HG02943 (cell line): ENCODE data around the gene LSP1.

Experiments
- ATAC-seq: cut with Tn5 transposase; IDR thresholded peaks from one replicate; pipeline ENCODE4 v1.9.1; 2021; ENCODE audit warnings: mild to moderate bottlenecking, low read depth, moderate library complexity; ENCODE audit not compliant: unreplicated experiment

LSP1 gene

DNA sequence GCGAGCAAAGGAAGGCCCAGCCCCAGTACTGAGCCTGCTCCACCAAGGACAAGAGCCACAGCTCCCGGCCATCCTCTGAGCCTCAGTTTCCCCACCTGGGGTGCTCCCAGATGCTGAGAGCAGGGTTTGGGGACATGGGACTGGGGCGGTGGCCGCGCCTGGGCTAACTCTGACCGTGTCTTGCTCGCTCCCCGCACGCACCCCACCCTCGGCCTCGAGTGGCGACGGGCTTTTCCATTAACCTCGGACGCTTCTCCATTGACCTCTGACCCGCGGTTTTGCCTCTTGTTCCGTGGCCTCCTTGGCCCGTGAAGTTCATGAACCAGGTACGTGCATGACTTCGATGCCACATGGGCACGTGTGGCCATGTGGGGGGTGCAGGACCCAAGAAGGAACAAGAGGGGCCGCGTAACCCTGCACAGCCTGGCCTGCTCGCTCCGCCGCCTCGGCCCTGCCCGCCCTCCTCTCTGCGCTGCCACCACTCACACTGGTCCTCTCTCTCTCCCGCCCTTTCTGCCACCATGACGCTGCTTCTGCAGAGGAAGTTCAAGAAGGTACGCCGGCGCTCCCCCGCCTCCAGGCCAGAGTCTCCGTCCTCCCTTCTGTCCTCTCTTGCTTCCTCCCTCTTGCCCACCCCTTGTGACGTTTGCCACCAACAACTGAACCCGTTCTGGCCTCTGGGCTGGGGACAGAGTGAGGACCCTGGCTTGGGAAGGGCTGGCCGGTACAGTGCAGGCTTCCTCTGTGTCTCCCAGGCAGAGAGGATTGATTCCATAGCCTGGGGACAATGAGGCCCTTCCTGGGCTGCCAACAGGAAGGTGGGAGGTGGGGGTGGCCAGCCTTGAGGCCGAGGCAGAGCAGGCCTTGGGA is 73.5 kb downstream of the LSP1 start:
- no peak for ATAC-seq

DNA sequence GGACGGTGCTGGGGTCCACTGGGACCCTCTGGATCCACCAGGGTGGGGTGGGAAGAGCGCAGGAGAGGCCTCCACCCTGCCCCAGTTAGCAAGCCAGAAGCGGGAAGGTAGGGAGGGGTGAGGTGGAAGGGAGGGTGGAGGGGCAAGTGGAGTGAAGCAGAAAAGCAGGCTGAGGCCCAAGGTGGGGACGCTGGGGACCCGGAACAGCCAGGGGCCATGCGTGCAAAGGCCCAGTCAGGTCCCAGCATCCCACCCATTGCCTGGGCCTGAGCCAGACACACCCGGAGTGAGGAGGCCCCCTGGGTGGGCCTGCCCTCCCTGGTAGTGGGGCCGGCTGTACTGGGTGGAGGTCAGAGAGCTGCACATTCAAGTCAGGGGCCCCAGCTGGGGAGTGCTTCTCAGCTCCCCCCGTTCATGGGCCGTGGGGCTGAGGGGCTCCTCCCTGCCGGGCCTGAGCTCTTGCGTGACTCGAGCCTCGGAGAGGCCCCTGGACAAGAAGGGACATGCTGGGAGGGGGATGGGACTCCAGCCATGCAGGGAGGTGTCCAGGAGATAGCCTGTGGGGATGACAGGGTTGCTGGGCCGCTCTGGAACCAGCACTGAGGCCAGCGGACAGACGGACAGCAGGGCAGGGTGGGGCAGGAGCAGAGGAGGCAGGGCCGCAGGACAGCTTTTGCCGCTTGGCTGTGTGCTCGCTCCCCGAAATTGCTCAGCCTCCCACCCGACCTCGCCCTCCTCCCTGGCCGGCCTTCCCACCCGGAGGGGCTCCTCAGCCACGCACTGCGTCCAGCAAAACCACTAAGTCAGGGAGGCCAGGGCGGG is 74.4 kb downstream of the LSP1 start:
- no peak for ATAC-seq

DNA sequence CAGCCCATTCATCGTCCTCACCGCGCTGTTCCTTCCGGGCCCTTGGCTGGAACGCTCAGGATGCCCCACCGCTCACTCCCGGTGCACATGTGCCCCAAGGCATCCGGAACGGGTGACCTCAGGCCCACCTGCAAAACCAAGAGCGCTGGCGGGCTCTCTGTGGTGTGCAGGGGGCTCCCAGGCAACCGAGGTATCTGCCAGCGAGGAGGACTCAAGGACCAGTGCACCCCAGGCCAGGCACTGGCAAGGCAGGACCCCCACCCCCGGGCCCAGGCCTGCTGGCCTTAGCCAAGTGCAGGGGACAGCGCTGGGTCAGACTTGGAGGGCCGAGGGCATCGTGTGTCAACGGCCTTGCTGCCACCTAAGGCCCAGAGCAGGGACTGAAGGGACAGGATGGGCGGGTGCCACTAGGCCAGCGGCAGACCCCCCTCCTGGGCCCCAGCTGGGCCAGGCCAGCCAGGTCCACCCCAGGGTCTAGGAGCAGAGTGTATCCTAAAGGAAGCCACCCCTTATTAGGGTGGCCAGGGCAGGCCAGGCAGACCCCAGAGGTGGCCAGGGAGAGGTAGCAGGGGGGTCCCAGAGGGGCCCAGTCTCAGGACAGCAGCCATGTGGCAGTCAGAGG is 75.1 kb downstream of the LSP1 start:
- no peak for ATAC-seq

DNA sequence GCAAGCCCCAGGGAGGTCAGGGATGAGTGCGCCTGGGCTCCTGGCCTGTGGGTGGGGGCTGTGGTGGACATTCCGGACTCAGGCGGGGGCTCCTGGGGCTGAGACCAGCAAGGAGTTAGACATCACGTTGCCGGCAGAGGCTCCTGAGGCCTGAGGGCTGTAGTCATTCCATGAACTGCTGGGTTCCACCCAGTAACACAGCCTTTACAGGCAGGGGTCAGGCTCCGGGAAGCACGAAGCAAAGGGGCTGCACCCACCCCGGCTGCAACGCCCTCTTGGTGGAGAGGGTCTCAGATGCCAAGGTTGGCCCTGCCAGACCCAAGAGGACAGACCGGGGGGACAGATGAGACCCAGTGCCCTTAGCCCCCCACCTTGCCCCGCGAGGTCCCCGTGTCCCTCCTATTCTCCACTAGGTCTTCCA is 75.6 kb downstream of the LSP1 start:
- no peak for ATAC-seq

DNA sequence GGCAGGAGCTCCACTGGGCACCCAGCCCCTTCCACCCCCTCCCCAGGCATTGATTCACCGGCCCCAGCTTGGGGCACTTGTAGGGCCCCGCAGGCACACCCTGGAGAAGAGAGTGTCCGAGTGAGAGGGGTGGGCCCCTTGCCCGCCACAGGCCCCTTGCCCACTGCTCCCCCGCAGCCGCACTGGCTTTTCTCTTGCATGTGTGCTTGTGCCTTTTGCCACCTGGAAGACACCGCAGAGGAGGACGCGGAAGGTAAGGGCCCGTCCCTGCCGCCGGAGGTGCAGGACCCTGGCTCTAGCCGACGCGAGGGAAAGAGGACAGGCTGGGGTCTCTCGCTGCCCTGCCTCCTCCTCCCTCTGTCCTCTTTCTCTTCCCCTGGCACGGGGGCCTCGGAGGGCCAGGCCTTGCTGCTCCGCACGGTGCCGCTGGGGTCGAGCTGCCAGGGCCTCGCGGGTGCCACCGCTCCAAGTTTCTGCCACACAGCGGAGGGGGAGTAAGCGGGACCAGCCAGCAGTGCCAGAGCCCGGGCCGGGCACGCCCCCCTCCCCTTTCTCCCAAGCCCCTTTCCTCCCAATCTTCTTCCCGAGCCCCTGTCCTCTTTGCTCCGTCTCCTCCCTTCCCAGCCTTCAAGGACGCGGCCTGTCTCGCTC is 76.1 kb downstream of the LSP1 start:
- no peak for ATAC-seq

DNA sequence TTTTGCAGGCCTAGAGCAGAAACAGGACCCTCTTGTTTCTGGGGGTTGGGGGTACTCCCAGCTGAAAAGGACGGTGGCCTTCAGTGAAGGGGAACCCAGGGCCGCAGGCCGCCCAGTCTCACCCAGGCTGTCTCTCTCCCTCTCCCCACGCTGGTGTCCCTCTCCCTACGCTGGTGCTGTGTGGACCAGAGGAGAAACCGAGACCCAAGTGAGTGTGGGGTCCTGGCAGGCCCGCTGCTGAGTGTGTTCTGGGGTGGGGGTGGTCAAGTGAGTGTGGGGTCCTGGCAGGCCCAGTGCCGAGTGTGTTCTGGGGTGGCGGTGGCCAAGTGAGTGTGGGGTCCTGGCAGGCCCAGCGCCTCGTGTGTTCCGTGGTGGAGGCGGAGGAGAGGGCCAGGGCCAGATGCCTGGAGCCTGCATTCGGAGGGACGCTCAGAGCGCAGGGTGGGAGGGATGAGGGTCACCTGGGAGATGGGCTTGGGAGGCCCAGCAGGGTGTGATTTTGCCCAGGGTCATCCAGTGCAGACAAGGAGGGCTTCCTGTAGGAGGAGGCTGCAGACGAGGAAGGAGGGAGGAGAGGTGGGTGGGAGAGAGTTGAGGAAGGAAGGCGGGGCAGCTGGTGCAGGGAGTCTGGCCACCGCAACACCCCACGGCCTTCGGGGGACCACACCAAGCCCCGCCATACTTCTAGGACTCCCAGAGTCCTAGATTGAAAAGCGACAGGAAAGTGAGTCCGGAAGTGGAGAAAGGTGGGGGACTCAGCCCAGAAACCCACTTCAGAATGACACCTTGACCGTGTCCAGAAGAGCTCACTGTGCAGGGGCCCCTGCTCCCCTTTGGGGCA is 77.0 kb downstream of the LSP1 start:
- no peak for ATAC-seq

DNA sequence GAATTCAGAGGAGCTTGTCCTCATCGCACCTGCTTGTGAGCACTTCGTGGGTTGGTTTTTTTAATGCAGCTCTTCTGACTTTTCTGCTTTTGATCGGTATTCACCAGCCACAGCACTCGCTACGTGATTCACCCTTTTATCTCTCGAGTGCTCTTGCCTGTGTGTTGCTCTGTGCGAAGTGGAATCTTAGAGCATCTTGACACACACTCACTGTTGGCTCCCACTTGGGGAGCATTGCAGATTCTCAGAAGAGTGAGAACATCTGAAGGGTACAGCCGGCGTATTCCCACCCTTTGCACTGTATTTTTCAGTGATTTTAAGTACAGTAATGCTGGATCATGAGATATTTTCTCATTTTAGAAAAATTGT is 77.6 kb downstream of the LSP1 start:
- no peak for ATAC-seq

DNA sequence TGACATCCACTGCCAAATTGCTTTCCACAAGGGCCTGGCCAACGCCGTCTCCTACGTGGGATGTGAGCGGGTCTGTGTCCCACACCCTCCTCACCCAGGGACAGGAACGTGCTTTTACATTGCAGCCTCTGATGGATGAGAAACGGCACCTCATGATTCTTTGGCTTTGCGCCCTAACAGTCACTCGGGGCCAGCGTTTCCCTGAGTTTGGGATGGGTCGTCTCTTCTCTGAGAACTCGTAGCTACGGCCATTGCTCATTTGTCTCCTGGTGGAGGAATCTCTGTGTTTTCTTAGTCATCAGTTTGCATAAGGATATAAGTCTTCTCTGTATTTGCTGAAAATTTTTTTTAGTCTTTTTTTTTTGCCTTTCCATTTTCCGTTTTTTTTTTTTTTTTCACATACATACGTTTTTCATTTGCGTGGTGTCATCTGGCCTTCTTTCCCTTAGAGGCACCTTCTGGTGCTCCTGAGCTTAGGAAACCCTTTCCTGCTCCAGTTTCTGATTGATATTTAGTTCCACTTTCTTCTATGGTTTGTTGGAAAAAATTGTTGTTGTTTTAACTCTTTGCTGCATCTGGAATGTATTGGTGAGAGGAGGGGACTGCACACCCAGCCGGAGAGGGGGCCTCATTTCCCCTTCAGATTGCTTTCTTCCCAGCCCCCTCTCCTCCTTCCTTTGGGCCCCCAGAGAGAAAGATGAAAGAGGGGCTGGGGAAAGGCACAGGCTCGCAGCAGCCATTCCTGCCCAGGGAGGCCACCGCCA is 78.6 kb downstream of the LSP1 start:
- ATAC-seq: no peak

DNA sequence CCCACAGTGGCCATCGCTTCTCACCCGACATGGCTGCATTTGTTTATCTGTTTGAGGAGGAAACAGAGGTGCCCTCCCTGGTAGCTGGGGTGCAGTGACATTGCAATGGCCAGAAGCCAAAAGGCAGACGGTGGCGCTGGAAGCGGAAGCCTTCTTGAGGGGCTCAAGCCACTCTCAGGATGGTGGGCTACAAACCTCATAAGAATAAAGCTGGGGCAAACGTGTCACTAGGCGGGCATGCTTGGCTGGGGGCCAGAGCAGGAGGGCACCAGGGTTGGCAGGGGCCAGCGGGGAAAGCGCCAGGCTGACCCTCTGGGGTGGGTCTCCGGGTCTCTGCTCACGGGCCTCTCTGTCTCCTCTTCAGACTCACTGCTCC is 79.2 kb downstream of the LSP1 start:
- ATAC-seq: no peak

DNA sequence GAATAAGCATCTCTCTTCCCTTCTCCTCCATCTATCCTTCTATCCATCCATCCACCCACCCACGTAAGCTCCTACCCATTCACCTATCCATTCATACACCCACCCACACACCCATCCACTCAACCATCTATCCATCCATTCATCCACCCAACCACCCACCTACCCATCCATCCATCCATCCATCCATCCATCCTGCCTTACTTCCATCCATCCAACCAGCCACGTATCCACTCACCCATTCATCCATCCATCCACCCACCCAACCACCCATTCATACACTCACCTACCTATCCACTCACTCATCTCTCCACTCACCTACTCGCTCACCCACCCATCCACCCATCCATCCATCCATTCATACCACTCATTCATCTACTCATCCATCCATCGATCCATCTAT is 79.8 kb downstream of the LSP1 start:
- no peak for ATAC-seq

DNA sequence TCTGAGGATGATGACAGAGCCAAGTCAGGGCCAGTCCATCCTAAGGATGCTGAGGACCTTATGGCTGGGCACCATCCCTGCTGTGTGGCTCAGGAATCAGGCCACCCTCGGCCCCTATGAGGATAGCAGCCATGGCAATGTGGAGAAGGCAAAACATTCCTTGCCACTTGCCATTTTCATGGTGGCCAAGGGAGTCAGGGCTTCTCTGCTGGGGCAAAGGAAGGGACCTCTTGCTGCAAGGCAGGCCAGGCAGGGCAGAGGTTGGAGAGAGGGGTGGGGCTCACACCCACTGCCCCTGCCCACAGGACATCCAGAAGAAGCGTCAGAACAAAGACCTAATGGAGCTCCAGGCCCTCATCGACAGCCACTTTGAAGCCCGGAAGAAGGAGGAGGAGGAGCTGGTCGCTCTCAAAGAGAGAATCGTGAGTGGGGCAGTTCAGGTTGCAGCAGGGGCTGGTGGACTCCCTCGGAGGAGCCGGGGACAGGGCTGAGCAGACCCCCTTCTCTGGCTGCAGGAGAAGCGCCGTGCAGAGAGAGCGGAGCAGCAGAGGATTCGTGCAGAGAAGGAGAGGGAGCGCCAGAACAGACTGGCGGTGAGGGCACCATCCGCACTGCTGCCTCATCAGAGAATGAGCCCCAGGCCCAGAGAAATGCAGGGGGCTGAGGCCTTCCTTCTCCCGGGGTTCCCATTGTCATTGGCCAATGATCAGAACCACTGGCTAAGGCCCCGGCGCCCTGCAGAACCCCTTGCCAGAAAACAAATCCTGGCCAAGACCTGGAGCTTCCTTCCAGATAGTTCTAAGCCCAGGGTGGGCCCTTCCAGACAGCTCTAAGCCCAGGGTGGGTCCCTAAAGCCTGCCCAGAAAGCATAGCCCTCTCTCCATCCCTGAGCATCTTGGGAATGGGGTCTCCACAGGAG is 80.8 kb downstream of the LSP1 start:
- no peak for ATAC-seq

DNA sequence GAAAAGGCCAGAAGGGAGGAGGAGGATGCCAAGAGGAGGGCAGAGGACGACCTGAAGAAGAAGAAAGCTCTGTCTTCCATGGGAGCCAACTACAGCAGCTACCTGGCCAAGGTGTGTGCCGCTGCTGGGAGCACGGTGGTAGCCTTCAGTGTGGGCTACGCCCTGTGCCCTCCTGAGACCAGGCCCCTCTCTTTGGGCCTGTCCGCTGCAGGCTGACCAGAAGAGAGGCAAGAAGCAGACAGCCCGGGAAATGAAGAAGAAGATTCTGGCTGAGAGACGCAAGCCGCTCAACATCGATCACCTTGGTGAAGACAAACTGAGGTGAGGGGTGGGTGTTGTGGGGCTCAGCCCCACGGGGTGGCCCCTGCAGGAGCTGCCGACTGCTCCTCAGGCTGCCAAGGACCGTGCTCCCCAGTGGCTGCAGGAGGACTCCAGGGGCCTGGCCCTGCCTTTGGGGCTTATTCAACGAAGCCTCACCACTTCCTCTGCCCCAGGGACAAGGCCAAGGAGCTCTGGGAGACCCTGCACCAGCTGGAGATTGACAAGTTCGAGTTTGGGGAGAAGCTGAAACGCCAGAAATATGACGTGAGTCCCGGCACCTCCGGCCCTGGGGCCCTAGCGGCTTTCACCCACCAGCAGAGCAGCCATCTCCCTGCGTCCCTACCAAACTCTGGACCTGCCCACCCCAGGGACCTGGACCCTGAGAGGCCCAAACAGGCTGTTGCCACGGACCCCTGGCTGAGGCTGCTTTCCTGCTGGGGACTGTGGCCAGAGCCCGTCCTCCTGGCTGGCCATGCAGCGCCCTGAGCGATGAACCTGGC is 81.7 kb downstream of the LSP1 start:
- no peak for ATAC-seq

DNA sequence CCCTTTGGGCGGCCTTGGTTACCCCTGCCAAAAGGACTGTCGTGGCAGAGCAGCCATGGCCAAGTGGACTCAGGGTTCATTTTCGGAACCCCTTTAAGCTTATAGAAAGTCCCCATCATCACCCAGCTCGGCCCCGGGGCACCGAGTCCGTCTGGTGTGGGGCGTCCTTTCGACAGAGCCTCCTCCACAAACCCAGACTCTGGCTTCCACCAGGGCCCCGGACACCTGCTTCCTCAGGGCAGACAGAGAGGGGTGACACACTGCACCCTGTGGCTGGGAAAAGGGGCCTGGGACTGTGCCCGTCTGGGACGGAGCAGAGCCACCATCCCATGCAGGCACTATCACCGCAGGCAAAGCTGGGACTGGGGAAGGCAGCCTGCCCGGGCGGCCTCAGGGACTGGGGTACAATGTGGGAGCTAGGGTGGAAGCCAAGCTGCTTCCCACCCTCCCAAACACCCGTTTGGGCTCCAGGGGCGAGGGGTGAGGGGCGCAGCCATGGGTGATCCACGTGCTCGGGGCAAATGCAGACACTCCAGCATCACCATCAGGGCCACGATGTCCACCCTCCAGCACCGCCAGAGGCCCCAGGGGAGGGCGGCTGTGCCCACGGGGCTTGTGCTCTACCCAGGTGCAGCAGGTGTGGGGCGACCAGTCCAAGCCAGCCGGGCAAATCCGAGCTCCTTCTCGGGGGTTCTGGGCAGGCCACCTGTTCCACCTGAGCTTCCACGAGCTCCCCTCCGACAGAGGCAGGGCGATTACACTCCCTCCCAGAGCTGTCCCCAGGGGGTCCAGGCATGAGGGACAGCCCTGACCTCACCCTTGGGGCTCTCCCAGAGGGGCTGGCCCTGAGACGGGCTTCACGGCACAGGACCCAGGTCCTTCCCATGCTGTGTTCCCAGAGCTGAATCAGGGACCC is 82.5 kb downstream of the LSP1 start:
- no peak for ATAC-seq

DNA sequence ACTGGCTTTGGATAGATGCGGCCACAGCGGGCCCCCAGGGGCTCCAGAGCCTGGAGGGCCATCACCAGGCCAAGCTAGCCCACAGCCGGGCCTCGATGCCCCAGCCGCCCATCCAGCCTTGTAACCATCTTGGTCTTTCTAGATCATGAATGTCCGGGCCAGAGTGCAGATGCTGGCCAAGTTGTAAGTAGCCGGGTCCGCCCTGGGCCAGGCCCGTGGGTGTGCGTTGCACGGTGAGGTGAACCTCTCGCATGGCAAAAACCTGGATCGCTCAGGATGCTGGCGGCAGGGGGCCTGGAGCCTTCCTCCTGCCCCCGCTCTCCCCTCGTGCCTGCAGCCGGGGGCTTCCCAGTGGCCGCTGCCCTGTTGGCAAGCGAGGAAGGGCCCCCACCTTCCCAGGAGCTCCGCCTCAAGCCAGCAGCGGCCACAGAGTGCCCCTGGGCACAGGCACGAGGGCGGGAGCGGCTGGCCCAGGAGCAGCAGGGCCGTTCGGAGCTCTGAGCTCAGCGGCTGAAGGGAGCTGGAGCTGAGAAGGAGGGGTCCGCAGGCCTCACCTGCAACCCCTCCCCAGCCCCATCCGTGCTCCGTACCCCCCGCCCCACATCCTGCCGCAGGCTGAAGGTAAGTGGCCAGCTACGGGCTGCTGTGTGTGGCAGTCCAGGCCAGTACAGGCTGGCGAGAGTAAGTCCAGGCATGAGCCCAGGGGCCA is 83.3 kb downstream of the LSP1 start:
- ATAC-seq: no peak

DNA sequence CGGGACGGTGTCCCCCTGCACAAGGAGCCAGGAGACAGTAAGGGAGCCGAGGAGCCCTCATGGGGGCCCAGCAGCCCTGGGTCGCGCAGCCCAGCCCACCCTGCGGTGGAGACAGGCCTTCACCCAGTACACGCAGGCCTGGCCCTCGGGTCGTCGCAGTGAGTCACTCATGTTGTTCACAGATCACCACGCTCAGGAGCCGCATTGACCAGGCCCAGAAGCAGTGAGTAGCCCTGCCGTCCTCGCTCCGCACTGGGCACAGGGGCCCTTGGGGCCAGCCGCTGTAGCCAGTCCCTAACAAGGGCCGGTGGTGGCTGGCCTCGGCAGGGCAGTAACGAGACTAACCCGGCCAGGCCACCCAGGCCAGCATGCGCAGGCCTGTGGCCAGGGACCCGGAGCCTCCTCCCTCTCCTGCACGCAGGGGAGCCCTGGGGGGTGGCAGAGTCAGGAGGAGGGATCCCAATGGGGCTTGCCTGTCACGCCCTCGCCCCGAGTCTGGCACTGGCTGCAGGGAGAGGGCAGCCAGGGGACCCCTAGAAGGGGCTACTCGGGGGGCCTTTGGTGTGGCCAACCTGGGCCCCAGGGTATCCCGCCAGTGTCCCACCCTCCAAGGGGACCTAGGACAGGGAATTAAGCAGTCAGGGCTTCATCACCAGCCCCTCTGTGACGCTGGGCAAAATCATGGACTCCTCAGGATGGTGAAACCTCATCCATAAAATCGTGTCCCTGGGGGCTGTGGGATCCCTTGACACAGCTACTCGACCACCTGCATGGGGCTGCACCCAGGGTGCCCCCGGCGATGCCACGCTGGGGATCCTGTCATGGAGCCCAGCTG is 84.1 kb downstream of the LSP1 start:
- ATAC-seq: no peak
